ENCODE measurements around the gene SMG1. TPM values are rescaled to one million over a fixed set of nuclear protein-coding genes. Genes with fewer than 3 reads are reported as not detected.
"Not testable (repeated sequence)": the region's sequence is repeated elsewhere in the genome, so short reads cannot be mapped to it uniquely, and the experiment has no call there.

Gene SMG1
- total RNA-seq, 8 experiments from 2014 or later, result 31.1 to 100 (median 42.5) TPM

GRCh38 chr16:18869043-18869771, 57.0 kb downstream of the SMG1 start:
- H3K4me1 ChIP-seq (replicated peaks in 1 of 2); H3K27ac ChIP-seq; ATAC-seq (replicated peaks in 6 of 8); in situ Hi-C loops (cut with MboI; ENCODE audit: low pct_unique_long_range_greater_than_20kb in 2 of 9, low sequenced_read_pairs in 9 of 9, unreplicated experiment in 9 of 9); H3K4me3 ChIP-seq: not testable (repeated sequence)
- WGBS, 10 experiments, result 90% methylated on average over 2 of the region's 2 CpGs; no CpG with 5 or more reads in 9 of the 10 experiments

DNA sequence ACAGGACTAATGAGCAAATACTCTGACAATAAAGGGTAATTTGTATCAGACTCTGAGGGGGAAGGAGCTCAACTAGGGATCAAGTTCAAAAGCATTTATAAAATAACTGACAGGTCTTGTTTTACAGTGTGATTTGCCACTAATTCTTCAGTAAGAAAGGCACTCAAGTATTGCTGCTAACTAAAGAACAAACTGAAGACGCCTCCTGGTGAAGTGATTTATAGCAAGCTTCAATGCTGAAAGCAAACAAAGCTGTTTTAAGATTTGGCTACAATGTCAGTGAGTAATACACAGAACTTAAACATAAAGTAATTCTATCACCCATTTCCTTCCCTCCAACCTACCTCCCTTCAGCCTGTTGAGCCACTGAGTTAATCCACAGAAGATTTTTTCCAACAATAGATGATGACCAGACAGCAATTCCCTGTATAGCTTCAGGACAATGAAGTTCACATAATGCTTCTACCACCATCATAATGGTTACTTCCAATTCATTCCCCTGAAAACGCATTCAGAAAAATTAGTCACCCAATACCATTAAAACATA, 59.9 kb downstream of the SMG1 start:
- ATAC-seq (replicated peaks in 6 of 8); H3K4me3 ChIP-seq; H3K27ac ChIP-seq; H3K4me1 ChIP-seq (replicated peaks in 1 of 2); in situ Hi-C loops (cut with MboI; ENCODE audit: low pct_unique_long_range_greater_than_20kb in 2 of 9, low sequenced_read_pairs in 9 of 9, unreplicated experiment in 9 of 9): not testable (repeated sequence)
- WGBS, 10 experiments, result 20 to 67% methylated on average over 1 of the region's 2 CpGs; no CpG with 5 or more reads in 8 of the 10 experiments

GRCh38 chr16:18862891-18863290, 63.3 kb downstream of the SMG1 start:
- H3K27ac ChIP-seq; in situ Hi-C loops (cut with MboI; ENCODE audit: low pct_unique_long_range_greater_than_20kb in 2 of 9, low sequenced_read_pairs in 9 of 9, unreplicated experiment in 9 of 9); H3K4me1 ChIP-seq (replicated peaks in 1 of 2); ATAC-seq (replicated peaks in 6 of 8); H3K4me3 ChIP-seq: not testable (repeated sequence)

DNA sequence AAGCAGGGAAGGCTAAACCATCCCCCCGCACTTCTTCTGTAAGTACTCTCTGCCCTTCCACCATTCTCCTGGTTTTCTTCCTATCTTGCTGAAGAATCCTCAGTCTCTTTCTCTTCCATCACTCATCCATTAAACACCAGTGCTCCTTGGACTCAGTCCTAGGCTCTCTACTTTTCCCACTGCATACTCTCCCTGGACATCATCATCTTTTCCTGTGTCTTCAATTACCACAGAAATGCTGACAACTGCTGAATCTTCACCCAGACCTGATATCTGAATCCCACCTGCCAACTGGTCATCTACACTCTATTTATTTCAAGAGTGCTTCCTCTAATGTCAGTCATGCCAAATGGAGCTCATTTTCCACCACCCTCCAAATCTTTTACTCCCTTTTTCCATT, 71.0 kb downstream of the SMG1 start:
- no peak for ATAC-seq (replicated peaks in 6 of 8)
- no peaks in the 10 kb centered on the region for H3K4me1 ChIP-seq (replicated peaks in 1 of 2)
- no peak overlapping the region for H3K4me3 ChIP-seq
- in situ Hi-C loops (cut with MboI; ENCODE audit: low pct_unique_long_range_greater_than_20kb in 2 of 9, low sequenced_read_pairs in 9 of 9, unreplicated experiment in 9 of 9), result no loop called here
- WGBS, 10 experiments, result 71 to 100% (median 100%) methylated on average over 1 of the region's 1 CpG; no CpG with 5 or more reads in 3 of the 10 experiments
- H3K27ac ChIP-seq, result no peak overlapping the region

GRCh38 chr16:18853694-18854093, 72.5 kb downstream of the SMG1 start:
- Histone ChIP-seq H3K4me1 (replicated peaks in 1 of 2) (no peaks in the 10 kb centered on the region), H3K27ac (no peak overlapping the region), H3K4me3 (no peak overlapping the region)
- ATAC-seq (replicated peaks in 6 of 8), result peak in 1 of 8 experiments; percentile 64
- in situ Hi-C loops (cut with MboI; ENCODE audit: low pct_unique_long_range_greater_than_20kb in 2 of 9, low sequenced_read_pairs in 9 of 9, unreplicated experiment in 9 of 9), result no loop called here

DNA sequence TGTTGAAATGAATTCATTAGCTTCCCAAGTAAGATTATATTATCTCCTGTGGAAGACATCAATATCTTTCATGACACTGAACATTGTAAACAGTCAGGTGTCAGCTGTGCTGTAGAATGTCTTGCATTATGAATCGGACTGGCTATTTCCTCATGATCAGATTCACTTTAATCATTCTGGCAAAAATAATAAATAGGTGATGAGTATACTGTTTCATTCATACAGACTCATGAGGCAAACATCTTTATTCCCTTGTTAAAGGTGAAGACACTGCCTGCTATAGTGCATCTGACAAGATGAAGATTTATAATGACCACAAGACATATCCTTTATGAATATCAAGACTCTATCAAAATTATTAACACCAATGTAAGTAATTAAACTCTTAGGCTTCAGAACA, 73.6 kb downstream of the SMG1 start:
- in situ Hi-C loops (cut with MboI; ENCODE audit: low pct_unique_long_range_greater_than_20kb in 2 of 9, low sequenced_read_pairs in 9 of 9, unreplicated experiment in 9 of 9), result no loop called here
- no peak overlapping the region for H3K4me3 ChIP-seq
- H3K27ac ChIP-seq, result no peak overlapping the region
- H3K4me1 ChIP-seq (replicated peaks in 1 of 2), result no peaks in the 10 kb centered on the region
- 80 to 100% (median 100%) methylated on average over 1 of the region's 1 CpG; no CpG with 5 or more reads in 4 of the 10 experiments for WGBS, 10 experiments
- no peak for ATAC-seq (replicated peaks in 6 of 8)

GRCh38 chr16:18846416-18846815, 79.8 kb downstream of the SMG1 start:
- in situ Hi-C loops (cut with MboI; ENCODE audit: low pct_unique_long_range_greater_than_20kb in 2 of 9, low sequenced_read_pairs in 9 of 9, unreplicated experiment in 9 of 9), result no loop called here
- ATAC-seq (replicated peaks in 6 of 8), result no peak
- Histone ChIP-seq H3K4me3 (no peak overlapping the region), H3K4me1 (replicated peaks in 1 of 2) (no peaks in the 10 kb centered on the region), H3K27ac (no peak overlapping the region)
- 60 to 100% (median 100%) methylated on average over 1 of the region's 1 CpG; no CpG with 5 or more reads in 1 of the 10 experiments for WGBS, 10 experiments

- no peak overlapping the region for H3K27ac ChIP-seq
- no peak overlapping the region for H3K4me3 ChIP-seq
- in situ Hi-C loops (cut with MboI; ENCODE audit: low pct_unique_long_range_greater_than_20kb in 2 of 9, low sequenced_read_pairs in 9 of 9, unreplicated experiment in 9 of 9), result no loop called here
- ATAC-seq (replicated peaks in 6 of 8), result no peak
- no peaks in the 10 kb centered on the region for H3K4me1 ChIP-seq (replicated peaks in 1 of 2)
- 85 to 100% (median 100%) methylated on average over 1 to 4 of the region's 6 CpGs; no CpG with 5 or more reads in 2 of the 10 experiments for whole genome bisulfite sequencing, 10 experiments
Measured at GRCh38 chr16:18842565-18842964, 83.6 kb downstream of the SMG1 start.

GRCh38 chr16:18841833-18842525, 84.2 kb downstream of the SMG1 start:
- 69 to 100% (median 98%) methylated on average over 1 to 6 of the region's 7 CpGs; no CpG with 5 or more reads in 2 of the 10 experiments for whole genome bisulfite sequencing, 10 experiments
- H3K27ac ChIP-seq, result no peak overlapping the region
- H3K4me3 ChIP-seq, result no peak overlapping the region
- ATAC-seq (replicated peaks in 6 of 8), result no peak
- in situ Hi-C loops (cut with MboI; ENCODE audit: low pct_unique_long_range_greater_than_20kb in 2 of 9, low sequenced_read_pairs in 9 of 9, unreplicated experiment in 9 of 9), result no loop called here
- no peaks in the 10 kb centered on the region for H3K4me1 ChIP-seq (replicated peaks in 1 of 2)

DNA sequence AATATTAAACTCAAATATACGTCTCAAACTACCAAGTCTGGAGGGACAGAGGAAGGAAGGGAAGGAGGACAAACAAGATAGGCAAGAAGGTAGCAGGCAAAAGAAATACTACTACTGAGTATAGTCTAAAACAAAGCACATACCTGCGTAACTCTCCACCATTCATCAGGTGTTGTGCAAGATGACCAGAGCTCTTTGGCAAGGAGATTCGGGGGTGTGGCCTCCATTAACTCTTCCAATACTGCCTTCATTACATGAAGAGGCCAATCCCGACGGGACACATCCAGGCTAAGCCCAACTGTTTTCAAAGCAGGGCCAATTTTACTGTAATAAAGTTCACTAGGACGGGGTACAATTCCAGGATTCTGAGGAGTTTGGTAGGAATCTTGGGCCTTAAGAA, 86.7 kb downstream of the SMG1 start:
- H3K4me1 ChIP-seq (replicated peaks in 1 of 2), result no peaks in the 10 kb centered on the region
- H3K27ac ChIP-seq, result no peak overlapping the region
- 75 to 100% (median 96%) methylated on average over 1 to 6 of the region's 6 CpGs for WGBS, 10 experiments
- no peak for ATAC-seq (replicated peaks in 6 of 8)
- in situ Hi-C loops (cut with MboI; ENCODE audit: low pct_unique_long_range_greater_than_20kb in 2 of 9, low sequenced_read_pairs in 9 of 9, unreplicated experiment in 9 of 9), result no loop called here
- H3K4me3 ChIP-seq, result no peak overlapping the region

GRCh38 chr16:18836702-18837101, 89.5 kb downstream of the SMG1 start:
- Histone ChIP-seq H3K4me1 (replicated peaks in 1 of 2) (no peaks in the 10 kb centered on the region), H3K27ac (no peak overlapping the region), H3K4me3 (no peak overlapping the region)
- in situ Hi-C loops (cut with MboI; ENCODE audit: low pct_unique_long_range_greater_than_20kb in 2 of 9, low sequenced_read_pairs in 9 of 9, unreplicated experiment in 9 of 9), result no loop called here
- ATAC-seq (replicated peaks in 6 of 8), result no peak

DNA sequence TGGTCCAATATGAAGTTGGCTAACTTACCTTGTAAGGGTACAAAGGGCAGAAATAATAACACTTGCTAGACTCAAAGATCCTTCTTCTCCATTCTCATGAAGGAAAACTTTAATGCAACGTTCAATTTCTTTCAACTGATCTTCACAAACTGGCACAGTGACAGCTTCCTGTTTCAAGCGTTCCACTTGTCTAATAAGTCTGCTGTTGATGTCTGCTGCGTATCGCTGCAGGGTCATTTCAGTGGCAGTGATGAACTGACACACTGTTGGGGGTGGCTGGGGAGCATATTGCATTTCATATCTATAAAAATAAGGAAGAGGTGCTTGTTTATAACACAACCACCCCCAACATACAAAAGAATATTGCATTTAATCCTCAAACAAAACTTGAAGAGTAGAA, 91.3 kb downstream of the SMG1 start:
- 83 to 100% (median 94%) methylated on average over 2 to 4 of the region's 4 CpGs for WGBS, 10 experiments

GRCh38 chr16:18833707-18834505, 92.3 kb downstream of the SMG1 start:
- Histone ChIP-seq H3K4me3 (no peak overlapping the region), H3K27ac (no peak overlapping the region), H3K4me1 (replicated peaks in 1 of 2) (no peaks in the 10 kb centered on the region)
- no peak for ATAC-seq (replicated peaks in 6 of 8)
- in situ Hi-C loops (cut with MboI; ENCODE audit: low pct_unique_long_range_greater_than_20kb in 2 of 9, low sequenced_read_pairs in 9 of 9, unreplicated experiment in 9 of 9), result no loop called here
- WGBS, 10 experiments, result 82 to 100% (median 100%) methylated on average over 1 to 8 of the region's 9 CpGs

More for the DNA sequence above, 91.3 kb downstream of the SMG1 start:
- H3K4me3 ChIP-seq, result no peak overlapping the region
- no peak overlapping the region for H3K27ac ChIP-seq
- in situ Hi-C loops (cut with MboI; ENCODE audit: low pct_unique_long_range_greater_than_20kb in 2 of 9, low sequenced_read_pairs in 9 of 9, unreplicated experiment in 9 of 9), result no loop called here
- ATAC-seq (replicated peaks in 6 of 8), result no peak
- no peaks in the 10 kb centered on the region for H3K4me1 ChIP-seq (replicated peaks in 1 of 2)

All from motor neuron (in vitro differentiated cells).